Lower leg skin (tissue), 4 donors: ENCODE results near the gene BSPRY. TPM values are rescaled to one million over a fixed set of nuclear protein-coding genes. Genes with fewer than 3 reads are reported as not detected.
A peak's percentile ranks its signal among the peaks of the same experiment; 100 is the strongest.
"Not testable (repeated sequence)": the region's sequence is repeated elsewhere in the genome, so short reads cannot be mapped to it uniquely, and the experiment has no call there.

Experiments
- DNase-seq, 2 donors: peaks; one replicate each; pipeline ENCODE4 v3.0.0-alpha.2; 2019; ENCODE audit warnings: low spot score in 2 of 2
- H3K4me3 ChIP-seq: fragments of 200-600 bp; sonication (generic); 2 replicates; pipeline ENCODE4 v1.5.1; 2017; ENCODE audit warnings: mild to moderate bottlenecking, low read depth; ENCODE audit not compliant: poor library complexity, severe bottlenecking
- POLR2A ChIP-seq, 2 donors: fragments of 450-650 bp; IDR thresholded peaks; one replicate each; pipeline ENCODE4 v1.6.1; 2016 to 2017; ENCODE audit warnings: antibody characterized with exemption in 2 of 2, mild to moderate bottlenecking in 1 of 2, moderate library complexity in 1 of 2
- WGBS, 2 donors: methylation state at CpG; one replicate each; pipeline ENCODE4 v1.1.5; 2018; 5-methylcytosine and 5-hydroxymethylcytosine counted together
- intact Hi-C: fragments of 100-400 bp; cut with DNase I; formaldehyde crosslinking; loops from one replicate; pipeline ENCODE4 v1.15.0; 2023; ENCODE audit warnings: low total_unique reads
- total RNA-seq, 4 donors: library from RNA; depleted of rRNA; stranded (reverse); fragments of >200 nt; gene quantifications; one replicate each; pipeline ENCODE4 v1.1.0, GENCODE V29; 2016
- TF ChIP-seq, protein P1 (sequence below), 3 donors: fragments of 450-650 bp; IDR thresholded peaks; one replicate each; pipeline ENCODE4 v1.5.1; 2016; ENCODE audit warnings: antibody characterized with exemption in 3 of 3, mild to moderate bottlenecking in 3 of 3, moderate library complexity in 2 of 3

BSPRY gene
- total RNA-seq, 4 donors from 2014 or later = 36.9 to 56.9 (median 43.4) TPM

- TF ChIP-seq, protein P1, sequence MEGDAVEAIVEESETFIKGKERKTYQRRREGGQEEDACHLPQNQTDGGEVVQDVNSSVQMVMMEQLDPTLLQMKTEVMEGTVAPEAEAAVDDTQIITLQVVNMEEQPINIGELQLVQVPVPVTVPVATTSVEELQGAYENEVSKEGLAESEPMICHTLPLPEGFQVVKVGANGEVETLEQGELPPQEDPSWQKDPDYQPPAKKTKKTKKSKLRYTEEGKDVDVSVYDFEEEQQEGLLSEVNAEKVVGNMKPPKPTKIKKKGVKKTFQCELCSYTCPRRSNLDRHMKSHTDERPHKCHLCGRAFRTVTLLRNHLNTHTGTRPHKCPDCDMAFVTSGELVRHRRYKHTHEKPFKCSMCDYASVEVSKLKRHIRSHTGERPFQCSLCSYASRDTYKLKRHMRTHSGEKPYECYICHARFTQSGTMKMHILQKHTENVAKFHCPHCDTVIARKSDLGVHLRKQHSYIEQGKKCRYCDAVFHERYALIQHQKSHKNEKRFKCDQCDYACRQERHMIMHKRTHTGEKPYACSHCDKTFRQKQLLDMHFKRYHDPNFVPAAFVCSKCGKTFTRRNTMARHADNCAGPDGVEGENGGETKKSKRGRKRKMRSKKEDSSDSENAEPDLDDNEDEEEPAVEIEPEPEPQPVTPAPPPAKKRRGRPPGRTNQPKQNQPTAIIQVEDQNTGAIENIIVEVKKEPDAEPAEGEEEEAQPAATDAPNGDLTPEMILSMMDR (IDR thresholded peaks at IDR 0.05) = no peak
- TF ChIP-seq POLR2A (IDR thresholded peaks at IDR 0.05) = no peak
- H3K4me3 ChIP-seq = no peak overlapping the region
- DNase-seq = no peak
- WGBS, 2 donors = 68 to 76% methylated on average over 3 of the region's 3 CpGs
- intact Hi-C loops = no loop called here
Observed at GRCh38 chr9:113397203-113397631, 47.9 kb downstream of the BSPRY start.

DNA sequence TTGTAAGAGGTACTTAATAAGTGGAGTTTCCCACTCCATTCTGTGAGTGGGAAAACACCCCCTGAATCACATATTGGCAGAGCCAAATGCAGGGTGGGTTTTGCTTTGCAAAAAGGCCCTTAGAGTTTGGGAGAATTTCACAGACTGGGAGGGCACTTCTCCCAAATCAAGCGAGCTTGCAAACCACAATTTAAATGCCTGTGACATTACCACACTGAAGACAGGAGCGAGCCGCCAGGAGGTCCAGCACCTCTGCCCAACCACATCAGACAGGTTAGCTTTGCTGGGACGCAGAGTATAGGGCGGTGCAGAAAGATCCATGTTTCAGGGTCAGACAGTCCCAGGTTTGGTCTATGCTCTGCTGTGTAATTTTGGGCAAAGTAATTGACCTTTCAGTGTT, 49.5 kb downstream of the BSPRY start:
- TF ChIP-seq, protein P1 (IDR thresholded peaks at IDR 0.05) = no peak
- TF ChIP-seq POLR2A (IDR thresholded peaks at IDR 0.05) = no peak
- intact Hi-C loops = no loop called here
- no peak overlapping the region for H3K4me3 ChIP-seq
- DNase-seq = no peak
- WGBS, 2 donors = 62 to 81% methylated on average over 5 of the region's 5 CpGs

GRCh38 chr9:113399646-113400200, 50.4 kb downstream of the BSPRY start:
- intact Hi-C loops = no loop called here
- WGBS, 2 donors = 71 to 76% methylated on average over 3 of the region's 3 CpGs
- TF ChIP-seq POLR2A (IDR thresholded peaks at IDR 0.05) = no peak
- TF ChIP-seq, protein P1 (IDR thresholded peaks at IDR 0.05) = no peak

GRCh38 chr9:113401027-113401792, 51.9 kb downstream of the BSPRY start, which contains the start of gene ALAD:
Gene ALAD, minus strand, starts transcription at chr9:113401284. Its CDS starts 7,725 bp downstream, at chr9:113393559.
- intact Hi-C loops = no loop called here
- peak within 1 kb of the TSS; percentile 57 for H3K4me3 ChIP-seq

More at GRCh38 chr9:113399646-113400200, 50.4 kb downstream of the BSPRY start:
- DNase-seq = no peak
- no peak overlapping the region for H3K4me3 ChIP-seq

GRCh38 chr9:113403646-113404045, 54.3 kb downstream of the BSPRY start:
- WGBS, 2 donors = 80 to 85% methylated on average over 2 of the region's 2 CpGs
- intact Hi-C loops = no loop called here

More at GRCh38 chr9:113401027-113401792, 51.9 kb downstream of the BSPRY start, which contains the start of gene ALAD:
- 2% methylated on average over 22 to 34 of the region's 50 CpGs for WGBS, 2 donors
- peak; percentile 97 to 100 for DNase-seq
- no peak for TF ChIP-seq POLR2A (IDR thresholded peaks at IDR 0.05)
- TF ChIP-seq, protein P1 (IDR thresholded peaks at IDR 0.05) = peak in 1 of 3 donors; percentile 54

DNA sequence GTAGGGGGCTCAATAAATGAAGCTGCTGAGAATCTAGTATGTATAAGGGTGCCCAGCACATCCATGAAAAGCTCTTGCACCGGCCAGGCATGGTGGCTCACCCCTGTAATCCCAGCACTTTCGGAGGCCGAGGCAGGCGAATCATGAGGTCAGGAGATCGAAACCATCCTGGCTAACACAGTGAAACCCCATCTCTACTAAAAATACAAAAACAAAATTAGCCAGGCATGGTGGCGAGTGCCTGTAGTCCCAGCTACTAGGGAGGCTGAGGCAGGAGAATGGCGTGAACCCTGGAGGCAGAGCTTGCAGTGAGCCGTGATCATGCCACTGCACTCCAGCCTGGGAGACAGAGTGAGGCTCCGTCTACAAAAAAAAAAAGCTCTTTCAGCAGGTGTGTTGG, 57.0 kb downstream of the BSPRY start:
- H3K4me3 ChIP-seq, DNase-seq: not testable (repeated sequence)
- intact Hi-C loops = loop anchor here (5.0 kb wide), 1 partner anchor 99 kb away; no protein-coding TSS in a partner anchor
- WGBS, 2 donors = 87 to 88% methylated on average over 9 of the region's 9 CpGs

More at GRCh38 chr9:113403646-113404045, 54.3 kb downstream of the BSPRY start:
- DNase-seq = no peak
- H3K4me3 ChIP-seq = no peak overlapping the region
- TF ChIP-seq, protein P1 (IDR thresholded peaks at IDR 0.05) = no peak
- TF ChIP-seq POLR2A (IDR thresholded peaks at IDR 0.05) = no peak
